Measurements from ENCODE around the gene ADAMTSL3.

Gene ADAMTSL3

GRCh38 chr15:83644439-83644838 is 9.5 kb upstream of the ADAMTSL3 start:
- CTCF ChIA-PET: no interaction called here
- H3K27ac Mint-ChIP-seq: no peak overlapping the region
- H3K9me3 Mint-ChIP-seq: peaks cover 6% of the 10 kb centered on the region
- H3K4me1 Mint-ChIP-seq: no peaks in the 10 kb centered on the region
- H3K27me3 Mint-ChIP-seq: no peaks in the 10 kb centered on the region
- no peaks in the 10 kb centered on the region for H3K36me3 Mint-ChIP-seq
- DNase-seq: no peak
- H3K4me3 Mint-ChIP-seq: no peak overlapping the region

GRCh38 chr15:83650831-83651230 is 3.1 kb upstream of the ADAMTSL3 start:
- no peak for DNase-seq
- CTCF ChIA-PET: no interaction called here
- Mint-ChIP-seq H3K36me3 (no peaks in the 10 kb centered on the region), H3K9me3 (no peaks in the 10 kb centered on the region), H3K27me3 (peaks cover 40% of the 10 kb centered on the region), H3K27ac (no peak overlapping the region), H3K4me3 (no peak overlapping the region), H3K4me1 (no peaks in the 10 kb centered on the region)

- Mint-ChIP-seq H3K9me3 (no peaks in the 10 kb centered on the region), H3K27me3 (peaks cover 41% of the 10 kb centered on the region), H3K36me3 (no peaks in the 10 kb centered on the region), H3K27ac (no peak overlapping the region), H3K4me3 (no peak overlapping the region), H3K4me1 (no peaks in the 10 kb centered on the region)
- CTCF ChIA-PET: no interaction called here
- DNase-seq: no peak
Observed at GRCh38 chr15:83651541-83651940, 2.4 kb upstream of the ADAMTSL3 start.

- H3K36me3 Mint-ChIP-seq: no peaks in the 10 kb centered on the region
- H3K4me1 Mint-ChIP-seq: no peaks in the 10 kb centered on the region
- no peak for DNase-seq
- no peaks in the 10 kb centered on the region for H3K9me3 Mint-ChIP-seq
- H3K27ac Mint-ChIP-seq: no peak overlapping the region
- H3K4me3 Mint-ChIP-seq: no peak overlapping the region
- H3K27me3 Mint-ChIP-seq: peaks cover 41% of the 10 kb centered on the region
- CTCF ChIA-PET: no interaction called here
Observed at GRCh38 chr15:83652626-83653204, 1.2 kb upstream of the ADAMTSL3 start.

GRCh38 chr15:83653288-83653638 is 660 bp upstream of the ADAMTSL3 start:
- Mint-ChIP-seq H3K4me3 (no peak overlapping the region), H3K36me3 (no peaks in the 10 kb centered on the region), H3K9me3 (no peaks in the 10 kb centered on the region), H3K27ac (no peak overlapping the region), H3K27me3 (peaks cover 41% of the 10 kb centered on the region), H3K4me1 (no peaks in the 10 kb centered on the region)
- DNase-seq: no peak
- CTCF ChIA-PET: no interaction called here

- Mint-ChIP-seq H3K4me3 (no peak overlapping the region), H3K27ac (no peak overlapping the region), H3K36me3 (no peaks in the 10 kb centered on the region), H3K27me3 (peaks cover 41% of the 10 kb centered on the region), H3K4me1 (no peaks in the 10 kb centered on the region), H3K9me3 (no peaks in the 10 kb centered on the region)
- CTCF ChIA-PET: no interaction called here
- no peak for DNase-seq
Observed at GRCh38 chr15:83654379-83655236, 685 bp downstream of the ADAMTSL3 start.

GRCh38 chr15:83655237-83655616 is 1.3 kb downstream of the ADAMTSL3 start:
- Mint-ChIP-seq H3K27ac (no peak overlapping the region), H3K27me3 (peaks cover 39% of the 10 kb centered on the region), H3K4me3 (no peak overlapping the region), H3K9me3 (no peaks in the 10 kb centered on the region), H3K36me3 (no peaks in the 10 kb centered on the region), H3K4me1 (no peaks in the 10 kb centered on the region)
- DNase-seq: no peak
- CTCF ChIA-PET: no interaction called here

GRCh38 chr15:83656192-83656591 is 2.3 kb downstream of the ADAMTSL3 start:
- H3K9me3 Mint-ChIP-seq: no peaks in the 10 kb centered on the region
- H3K27ac Mint-ChIP-seq: no peak overlapping the region
- no peak for DNase-seq
- H3K36me3 Mint-ChIP-seq: no peaks in the 10 kb centered on the region
- H3K4me3 Mint-ChIP-seq: no peak overlapping the region
- peaks cover 35% of the 10 kb centered on the region for H3K27me3 Mint-ChIP-seq
- H3K4me1 Mint-ChIP-seq: no peaks in the 10 kb centered on the region
- CTCF ChIA-PET: interaction anchor here (1.0 kb wide), 1 partner anchor 368 kb away, joined by 3 read pairs; no protein-coding TSS in a partner anchor

- Mint-ChIP-seq H3K9me3 (no peaks in the 10 kb centered on the region), H3K27ac (no peak overlapping the region), H3K36me3 (no peaks in the 10 kb centered on the region), H3K4me3 (no peak overlapping the region), H3K4me1 (no peaks in the 10 kb centered on the region), H3K27me3 (peaks cover 33% of the 10 kb centered on the region)
- no peak for DNase-seq
- CTCF ChIA-PET: interaction anchor here (1.0 kb wide), 1 partner anchor 367 kb away, joined by 3 read pairs; no protein-coding TSS in a partner anchor
Observed at GRCh38 chr15:83656943-83657528, 3.1 kb downstream of the ADAMTSL3 start.

- Mint-ChIP-seq H3K4me1 (no peaks in the 10 kb centered on the region), H3K27me3 (peaks cover 28% of the 10 kb centered on the region)
- CTCF ChIA-PET: no interaction called here
Observed at GRCh38 chr15:83657549-83657948, 3.6 kb downstream of the ADAMTSL3 start.

GRCh38 chr15:83658430-83659416 is 4.8 kb downstream of the ADAMTSL3 start:
- H3K27me3 Mint-ChIP-seq: peaks cover 18% of the 10 kb centered on the region
- no peak overlapping the region for H3K4me3 Mint-ChIP-seq
- CTCF ChIA-PET: no interaction called here
- H3K36me3 Mint-ChIP-seq: no peaks in the 10 kb centered on the region
- H3K27ac Mint-ChIP-seq: no peak overlapping the region
- H3K9me3 Mint-ChIP-seq: no peaks in the 10 kb centered on the region
- H3K4me1 Mint-ChIP-seq: no peaks in the 10 kb centered on the region
- DNase-seq: no peak

More at GRCh38 chr15:83657549-83657948, 3.6 kb downstream of the ADAMTSL3 start:
- Mint-ChIP-seq H3K36me3 (no peaks in the 10 kb centered on the region), H3K4me3 (no peak overlapping the region), H3K9me3 (no peaks in the 10 kb centered on the region), H3K27ac (no peak overlapping the region)
- no peak for DNase-seq

- CTCF ChIA-PET: no interaction called here
- H3K9me3 Mint-ChIP-seq: peaks cover under 1% of the 10 kb centered on the region
Observed at GRCh38 chr15:83659417-83659812, 5.5 kb downstream of the ADAMTSL3 start.

GRCh38 chr15:83665480-83665879 is 11.6 kb downstream of the ADAMTSL3 start:
- no peak for DNase-seq
- no peak overlapping the region for H3K4me3 Mint-ChIP-seq
- H3K9me3 Mint-ChIP-seq: peaks cover 2% of the 10 kb centered on the region
- H3K4me1 Mint-ChIP-seq: no peaks in the 10 kb centered on the region
- no peak overlapping the region for H3K27ac Mint-ChIP-seq
- no peaks in the 10 kb centered on the region for H3K36me3 Mint-ChIP-seq
- CTCF ChIA-PET: no interaction called here
- no peaks in the 10 kb centered on the region for H3K27me3 Mint-ChIP-seq

More at GRCh38 chr15:83659417-83659812, 5.5 kb downstream of the ADAMTSL3 start:
- no peaks in the 10 kb centered on the region for H3K36me3 Mint-ChIP-seq
- no peak overlapping the region for H3K27ac Mint-ChIP-seq
- DNase-seq: no peak
- no peak overlapping the region for H3K4me3 Mint-ChIP-seq
- no peaks in the 10 kb centered on the region for H3K4me1 Mint-ChIP-seq
- H3K27me3 Mint-ChIP-seq: peaks cover 14% of the 10 kb centered on the region

GRCh38 chr15:83670672-83671229 is 16.8 kb downstream of the ADAMTSL3 start:
- CTCF ChIA-PET: no interaction called here
- no peak for DNase-seq
- Mint-ChIP-seq H3K9me3 (peaks cover 3% of the 10 kb centered on the region), H3K4me1 (no peaks in the 10 kb centered on the region), H3K36me3 (no peaks in the 10 kb centered on the region), H3K27ac (no peak overlapping the region), H3K27me3 (no peaks in the 10 kb centered on the region), H3K4me3 (no peak overlapping the region)
